Astrocyte (in vitro differentiated cells and primary cell): ENCODE measurements around the gene IER2.

Experiments used
- EZH2 ChIP-seq: IDR thresholded peaks from 2 replicates; pipeline ENCODE4 v1.6.1; 2012; ENCODE audit warnings: mild to moderate bottlenecking, low read length, inconsistent platforms; ENCODE audit not compliant: insufficient read depth
- TF ChIP-seq, protein P1 (sequence below): IDR thresholded peaks from 2 replicates; pipeline ENCODE4 v1.5.1; 2011; ENCODE audit warnings: low read depth, mild to moderate bottlenecking, inconsistent platforms, low read length, moderate library complexity; ENCODE audit not compliant: insufficient read depth

DNA sequence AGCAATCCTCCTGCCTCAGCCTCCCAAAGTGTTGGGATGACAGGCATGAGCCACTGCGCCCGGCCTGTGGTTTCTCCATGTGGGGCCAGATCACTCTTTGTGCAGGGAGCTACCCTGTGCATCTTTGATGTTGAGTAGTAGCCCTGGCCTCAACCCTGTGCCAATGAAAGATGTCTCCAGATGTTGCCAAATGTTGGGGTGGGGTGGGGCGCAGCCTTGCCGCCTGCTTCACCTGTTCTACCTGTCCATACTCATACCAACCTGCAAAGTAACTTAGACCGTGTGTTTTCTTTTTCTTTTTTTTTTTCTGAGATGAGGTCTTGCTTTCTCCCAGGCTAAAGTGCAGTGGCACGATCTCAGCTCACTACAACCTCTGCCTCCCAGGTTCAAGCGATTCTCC, 20.9 kb downstream of the IER2 start:
- TF ChIP-seq, protein P1, sequence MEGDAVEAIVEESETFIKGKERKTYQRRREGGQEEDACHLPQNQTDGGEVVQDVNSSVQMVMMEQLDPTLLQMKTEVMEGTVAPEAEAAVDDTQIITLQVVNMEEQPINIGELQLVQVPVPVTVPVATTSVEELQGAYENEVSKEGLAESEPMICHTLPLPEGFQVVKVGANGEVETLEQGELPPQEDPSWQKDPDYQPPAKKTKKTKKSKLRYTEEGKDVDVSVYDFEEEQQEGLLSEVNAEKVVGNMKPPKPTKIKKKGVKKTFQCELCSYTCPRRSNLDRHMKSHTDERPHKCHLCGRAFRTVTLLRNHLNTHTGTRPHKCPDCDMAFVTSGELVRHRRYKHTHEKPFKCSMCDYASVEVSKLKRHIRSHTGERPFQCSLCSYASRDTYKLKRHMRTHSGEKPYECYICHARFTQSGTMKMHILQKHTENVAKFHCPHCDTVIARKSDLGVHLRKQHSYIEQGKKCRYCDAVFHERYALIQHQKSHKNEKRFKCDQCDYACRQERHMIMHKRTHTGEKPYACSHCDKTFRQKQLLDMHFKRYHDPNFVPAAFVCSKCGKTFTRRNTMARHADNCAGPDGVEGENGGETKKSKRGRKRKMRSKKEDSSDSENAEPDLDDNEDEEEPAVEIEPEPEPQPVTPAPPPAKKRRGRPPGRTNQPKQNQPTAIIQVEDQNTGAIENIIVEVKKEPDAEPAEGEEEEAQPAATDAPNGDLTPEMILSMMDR: no peak
- no peak for TF ChIP-seq EZH2
